Activated naive CD4-positive, alpha-beta T cell treated with anti-CD3 and anti-CD28 coated beads, Interleukin-2, amount 50 U/mL, for 72 hours (primary cell): ENCODE results near the gene LRRC75B. TPM values are rescaled to one million over a fixed set of nuclear protein-coding genes. Genes with fewer than 3 reads are reported as not detected.
A peak's percentile ranks its signal among the peaks of the same experiment; 100 is the strongest.

Experiments
- ATAC-seq, 2 donors: fragments of 150-1000 bp; cut with Tn5 transposase; 2 replicates each; pipeline ENCODE4 v1.10.0; 2021; ENCODE audit warnings: mild to moderate bottlenecking in 2 of 2, moderate library complexity in 2 of 2
- DNase-seq, 2 donors: peaks; one replicate each; pipeline ENCODE4 v3.0.0; 2021 to 2022; ENCODE audit warnings: low spot score in 2 of 2
- H3K27ac Mint-ChIP-seq, 2 donors: one replicate each; pipeline ENCODE4 v1.8.0; 2022; ENCODE audit warnings: mild to moderate bottlenecking in 2 of 2, mixed read lengths in 2 of 2
- H3K36me3 Mint-ChIP-seq, 2 donors: one replicate each; pipeline ENCODE4 v1.8.0; 2022; ENCODE audit warnings: mixed read lengths in 2 of 2
- H3K9me3 Mint-ChIP-seq, 2 donors: one replicate each; pipeline ENCODE4 v1.8.0; 2022; ENCODE audit warnings: mixed read lengths in 2 of 2
- total RNA-seq, 2 donors: library from RNA; stranded (reverse); gene quantifications; one replicate each; pipeline ENCODE4 v1.2.3, GENCODE V29; 2022

Gene LRRC75B
- total RNA-seq, 2 donors from 2014 or later = 0.91 to 1.1 TPM

GRCh38 chr22:24592058-24592850 lies 619 bp downstream of the LRRC75B start:
- Mint-ChIP-seq H3K36me3 (no peaks in the 10 kb centered on the region), H3K9me3 (no peaks in the 10 kb centered on the region), H3K27ac (peak overlapping the region in 1 of 2 donors; percentile 90)
- no peak for DNase-seq
- ATAC-seq = peak; percentile 7 to 22

GRCh38 chr22:24591286-24591830 lies 1.5 kb downstream of the LRRC75B start:
- no peak for ATAC-seq
- Mint-ChIP-seq H3K9me3 (no peaks in the 10 kb centered on the region), H3K27ac (no peak overlapping the region), H3K36me3 (no peaks in the 10 kb centered on the region)
- DNase-seq = no peak

GRCh38 chr22:24590596-24591173 lies 2.2 kb downstream of the LRRC75B start:
- ATAC-seq = no peak
- no peak overlapping the region for H3K27ac Mint-ChIP-seq
- H3K36me3 Mint-ChIP-seq = no peaks in the 10 kb centered on the region
- no peaks in the 10 kb centered on the region for H3K9me3 Mint-ChIP-seq
- no peak for DNase-seq

GRCh38 chr22:24589518-24590030 lies 3.3 kb downstream of the LRRC75B start:
- Mint-ChIP-seq H3K9me3 (no peaks in the 10 kb centered on the region), H3K27ac (no peak overlapping the region), H3K36me3 (no peaks in the 10 kb centered on the region)
- ATAC-seq (no peak), DNase-seq (no peak)

- Mint-ChIP-seq H3K36me3 (no peaks in the 10 kb centered on the region), H3K27ac (no peak overlapping the region), H3K9me3 (no peaks in the 10 kb centered on the region)
- ATAC-seq (no peak), DNase-seq (no peak)
Measured at GRCh38 chr22:24588757-24589481, 4.0 kb downstream of the LRRC75B start.

- Mint-ChIP-seq H3K9me3 (no peaks in the 10 kb centered on the region), H3K36me3 (no peaks in the 10 kb centered on the region)
- ATAC-seq = no peak
Measured at GRCh38 chr22:24588381-24588756, 4.5 kb downstream of the LRRC75B start.

GRCh38 chr22:24587948-24588347 lies 4.9 kb downstream of the LRRC75B start:
- DNase-seq (no peak), ATAC-seq (no peak)
- Mint-ChIP-seq H3K36me3 (no peaks in the 10 kb centered on the region), H3K27ac (no peak overlapping the region), H3K9me3 (no peaks in the 10 kb centered on the region)

More at GRCh38 chr22:24588381-24588756, 4.5 kb downstream of the LRRC75B start:
- no peak overlapping the region for H3K27ac Mint-ChIP-seq
- DNase-seq = no peak

GRCh38 chr22:24587251-24587650 lies 5.6 kb downstream of the LRRC75B start:
- no peak overlapping the region for H3K27ac Mint-ChIP-seq
- no peaks in the 10 kb centered on the region for H3K9me3 Mint-ChIP-seq
- no peak for DNase-seq
- no peak for ATAC-seq
- no peaks in the 10 kb centered on the region for H3K36me3 Mint-ChIP-seq

- ATAC-seq (no peak), DNase-seq (no peak)
- Mint-ChIP-seq H3K27ac (no peak overlapping the region), H3K9me3 (no peaks in the 10 kb centered on the region), H3K36me3 (no peaks in the 10 kb centered on the region)
Measured at GRCh38 chr22:24585927-24586546, 6.8 kb downstream of the LRRC75B start.

- H3K36me3 Mint-ChIP-seq = no peaks in the 10 kb centered on the region
- H3K9me3 Mint-ChIP-seq = no peaks in the 10 kb centered on the region
- no peak overlapping the region for H3K27ac Mint-ChIP-seq
Measured at GRCh38 chr22:24585461-24585860, 7.4 kb downstream of the LRRC75B start.

GRCh38 chr22:24584871-24585411 lies 7.9 kb downstream of the LRRC75B start:
- Mint-ChIP-seq H3K36me3 (no peaks in the 10 kb centered on the region), H3K9me3 (no peaks in the 10 kb centered on the region), H3K27ac (no peak overlapping the region)
- ATAC-seq (peak in 1 of 2 donors; percentile 36), DNase-seq (no peak)

More at GRCh38 chr22:24585461-24585860, 7.4 kb downstream of the LRRC75B start:
- no peak for ATAC-seq
- DNase-seq = no peak

GRCh38 chr22:24584166-24584790 lies 8.6 kb downstream of the LRRC75B start:
- Mint-ChIP-seq H3K9me3 (no peaks in the 10 kb centered on the region), H3K27ac (peak overlapping the region; percentile 36 to 42), H3K36me3 (no peaks in the 10 kb centered on the region)
- no peak for ATAC-seq
- no peak for DNase-seq

- Mint-ChIP-seq H3K27ac (peak overlapping the region; percentile 36 to 42), H3K9me3 (no peaks in the 10 kb centered on the region), H3K36me3 (no peaks in the 10 kb centered on the region)
- DNase-seq (no peak), ATAC-seq (no peak)
Measured at GRCh38 chr22:24583221-24584165, 9.4 kb downstream of the LRRC75B start.

GRCh38 chr22:24582056-24582814 lies 10.6 kb downstream of the LRRC75B start:
- no peaks in the 10 kb centered on the region for H3K36me3 Mint-ChIP-seq
- no peak for ATAC-seq
- no peaks in the 10 kb centered on the region for H3K9me3 Mint-ChIP-seq
- peak overlapping the region in 1 of 2 donors; percentile 22 for H3K27ac Mint-ChIP-seq
- no peak for DNase-seq
